ENCODE data around the gene GPD2.

The GPD2 gene

DNA sequence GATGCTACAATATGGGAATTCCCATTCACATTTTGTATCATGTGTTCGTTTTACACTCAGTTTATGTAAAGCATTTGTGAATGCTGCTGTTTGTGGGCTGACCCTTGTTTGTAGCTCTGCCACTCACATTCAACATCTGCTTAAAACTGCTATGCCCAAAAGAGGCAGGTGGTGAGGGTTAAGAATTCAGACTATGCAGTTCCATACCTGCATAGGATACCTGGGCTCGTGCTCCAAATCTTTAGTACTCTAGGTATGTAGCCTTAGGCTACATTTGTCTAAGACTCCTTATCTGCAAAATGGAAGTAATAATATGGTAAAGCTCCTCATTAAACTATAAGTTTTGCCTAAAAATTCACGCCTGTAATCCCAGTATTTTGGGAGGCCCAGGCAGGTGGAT lies 199.5 kb downstream of the GPD2 start:
- in situ Hi-C loops (cut with HindIII; ENCODE audit: low sequenced_read_pairs): no loop called here

Measured in endothelial cell of hepatic sinusoid (primary cell).